GM12891 (cell line): ENCODE data around the gene DLGAP1.

Experiments
- POLR2A ChIP-seq: IDR thresholded peaks from 2 replicates; pipeline ENCODE4 v1.6.1; 2011; ENCODE audit warnings: low read depth, low read length, control low read depth
- POLR2AphosphoS5 ChIP-seq: IDR thresholded peaks from 2 replicates; pipeline ENCODE4 v1.6.1; 2011; ENCODE audit warnings: low read depth, low read length, control low read depth
- TAF1 ChIP-seq: IDR thresholded peaks from 2 replicates; pipeline ENCODE4 v1.6.1; 2011; ENCODE audit warnings: low read depth, low read length, control low read depth

- TF ChIP-seq TAF1 (no peak), POLR2AphosphoS5 (no peak), POLR2A (no peak)
Observed at GRCh38 chr18:4284528-4284927, 170.6 kb downstream of the DLGAP1 start.
